ENCODE measurements around the gene DTNBP1.

Gene DTNBP1

DNA sequence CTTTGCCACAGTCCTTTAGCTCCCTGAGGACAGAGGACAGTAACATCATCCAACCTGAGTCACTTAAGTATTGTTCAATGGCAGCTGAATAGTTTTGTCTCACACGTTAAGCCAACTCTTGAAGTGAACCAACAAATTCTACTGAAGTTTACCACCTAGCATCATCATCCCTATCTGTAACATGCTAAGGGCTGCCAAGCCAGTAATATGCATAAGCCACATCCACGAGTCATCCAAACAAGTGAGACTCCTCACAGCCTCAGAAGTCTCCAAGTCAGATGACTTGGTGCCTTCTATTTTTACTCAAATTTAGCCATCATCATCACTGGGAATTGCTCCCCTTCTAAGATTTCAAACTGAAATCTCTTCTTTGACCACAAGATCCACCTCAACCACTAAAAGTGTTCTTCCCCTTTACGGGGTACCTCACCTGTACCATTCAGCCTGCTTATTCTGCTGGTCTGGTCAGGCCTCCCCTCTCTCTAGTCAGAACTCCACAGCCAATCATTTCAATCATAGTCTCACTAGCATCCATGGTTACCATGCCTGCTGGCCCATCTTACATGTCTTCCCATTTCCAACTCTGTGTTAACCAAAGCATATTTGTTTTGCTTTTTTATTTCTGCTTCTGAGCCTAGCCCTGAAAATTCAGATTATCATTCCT, 73.7 kb downstream of the DTNBP1 start:
- peak; percentile 36 for DNase-seq

- no peak for DNase-seq
These were observed 76.3 kb downstream of the DTNBP1 start for GRCh38 chr6:15586503-15586902.

DNA sequence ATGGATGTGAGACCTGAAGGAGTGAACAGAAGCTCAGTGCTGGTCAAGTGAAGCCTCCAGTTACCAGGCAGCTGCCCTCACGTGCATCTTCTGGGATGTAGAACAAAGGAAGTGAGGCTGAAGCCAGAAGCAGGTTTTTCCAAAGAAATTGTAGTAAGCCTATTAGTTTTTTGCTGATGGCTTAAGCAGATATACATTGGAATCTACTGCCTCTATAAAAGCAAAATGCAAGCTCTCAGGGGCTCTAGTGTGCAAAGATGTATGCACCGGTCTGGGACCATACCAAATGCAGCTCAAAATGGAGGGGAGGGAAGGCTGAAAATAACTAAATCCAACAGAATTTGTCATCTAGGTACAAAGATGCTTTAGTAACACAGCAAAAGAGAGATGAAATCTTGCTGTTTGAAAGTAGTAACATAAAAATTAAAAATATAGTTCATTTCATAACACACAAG, 77.0 kb downstream of the DTNBP1 start:
- DNase-seq: no peak

DNA sequence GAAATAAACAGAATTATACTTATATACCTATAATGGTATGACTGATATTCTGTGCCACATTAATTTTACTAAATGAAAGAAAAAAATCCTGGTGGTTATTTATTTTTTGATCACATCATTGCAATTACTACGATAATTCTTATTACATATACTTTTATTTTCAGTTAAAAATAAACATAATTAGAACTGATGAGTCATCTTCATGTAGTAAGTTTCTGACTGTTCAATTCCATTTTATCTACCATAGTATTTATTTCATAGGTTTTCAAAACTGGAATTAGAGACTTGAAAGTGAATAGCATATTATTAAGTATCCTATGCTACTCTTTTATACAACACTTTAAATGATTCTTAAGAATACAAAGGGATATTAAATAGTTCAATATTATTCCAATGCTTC, 80.3 kb downstream of the DTNBP1 start:
- DNase-seq: no peak

GRCh38 chr6:15581751-15582150, 81.1 kb downstream of the DTNBP1 start:
- DNase-seq: no peak

DNA sequence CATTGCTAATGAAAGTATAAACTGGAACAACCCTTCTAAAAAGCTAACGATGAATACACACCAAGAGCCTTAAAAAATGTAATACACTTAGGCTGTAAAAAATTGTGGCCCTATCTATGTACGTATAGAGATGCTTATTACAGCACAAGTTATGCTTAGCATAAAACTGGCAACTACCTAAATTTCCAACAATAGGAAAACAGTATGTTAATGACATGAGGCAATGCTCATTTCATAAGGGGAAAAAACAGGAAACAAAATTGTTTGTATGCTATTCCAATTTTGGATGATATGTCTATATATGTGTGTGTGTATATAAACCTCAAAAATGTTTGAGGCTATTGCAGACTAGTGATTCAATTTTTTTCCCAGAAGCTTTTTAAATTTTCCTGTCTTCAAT, 82.5 kb downstream of the DTNBP1 start:
- DNase-seq: no peak

DNA sequence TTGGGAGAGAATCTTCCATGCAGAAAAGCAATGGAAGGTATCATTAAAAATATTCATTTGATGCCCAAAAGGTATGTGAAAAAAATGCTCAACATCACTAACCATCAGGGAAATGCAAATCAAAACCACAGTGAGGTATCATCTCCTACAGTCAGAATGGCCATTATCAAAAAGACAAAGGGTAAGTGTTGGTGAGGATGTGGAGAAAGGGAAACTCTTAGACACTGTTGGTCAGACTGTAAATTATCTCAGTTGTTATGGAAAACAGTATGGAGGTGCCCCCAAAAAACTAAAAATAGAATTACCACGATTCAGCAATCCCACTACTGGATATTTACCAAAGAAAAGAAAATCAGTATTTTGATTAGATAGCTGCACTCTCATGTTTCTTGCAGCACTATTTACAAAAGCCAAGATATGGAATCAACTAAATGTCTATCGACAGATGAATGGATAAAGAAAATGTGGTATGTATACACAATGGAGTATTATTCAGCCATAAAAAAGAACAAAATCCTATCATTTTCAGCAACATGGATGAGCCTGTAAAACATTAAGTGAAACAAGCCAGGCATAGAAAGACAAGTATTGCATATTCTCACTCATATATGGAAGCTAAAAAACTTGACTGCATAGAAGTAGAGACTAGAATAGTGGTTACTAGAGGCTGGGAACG, 84.0 kb downstream of the DTNBP1 start:
- DNase-seq: no peak

DNA sequence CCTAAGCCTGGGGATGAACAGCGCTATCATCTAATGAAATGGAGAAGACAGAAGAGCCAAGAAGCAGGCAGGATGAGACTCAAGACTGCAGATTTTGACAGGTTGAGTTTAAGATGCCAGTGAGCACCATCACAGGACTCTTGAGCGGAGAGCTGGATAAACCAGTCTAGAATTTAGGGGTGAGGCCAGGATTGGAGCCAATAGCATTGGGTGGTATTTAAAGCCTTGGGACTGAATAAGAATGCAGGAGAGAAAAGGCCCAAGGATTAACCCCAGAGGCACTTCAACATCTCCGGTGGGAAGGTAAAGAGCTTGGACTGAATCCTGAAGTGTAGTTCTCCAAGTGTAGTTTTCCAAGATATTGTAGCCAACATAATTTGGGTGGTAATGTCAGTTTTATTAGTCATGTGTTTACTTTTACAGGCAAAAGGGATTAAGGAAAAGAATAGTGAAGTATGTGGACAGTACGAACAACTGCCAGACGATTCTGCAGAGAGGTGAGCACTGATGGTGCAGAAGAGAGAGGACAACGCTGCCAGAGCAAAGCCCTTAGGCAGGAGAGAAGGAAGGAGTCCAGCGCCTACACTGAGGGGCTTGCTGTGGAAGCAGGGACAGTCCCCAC, 85.2 kb downstream of the DTNBP1 start:
- DNase-seq: no peak

DNA sequence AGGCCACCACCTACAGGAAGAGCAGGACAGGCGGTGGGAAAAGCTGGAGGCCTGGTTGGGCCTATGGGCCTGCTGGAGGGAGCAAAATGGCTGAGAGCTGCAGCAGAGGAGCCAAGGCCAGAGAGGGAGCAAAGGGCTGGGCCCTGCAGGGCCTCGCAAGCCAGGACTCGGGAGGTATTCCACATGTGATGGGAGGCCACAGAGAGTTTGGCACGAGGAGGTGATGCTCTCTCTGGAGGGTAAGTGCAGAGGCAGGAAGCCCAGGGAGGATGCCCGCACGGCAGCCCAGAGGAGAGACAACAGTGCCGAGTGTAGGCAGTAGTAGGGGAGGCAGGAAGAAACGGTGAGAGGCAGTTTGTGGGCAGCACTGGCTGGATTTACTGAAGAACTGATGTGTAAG, 85.7 kb downstream of the DTNBP1 start:
- no peak for DNase-seq

GRCh38 chr6:15575357-15576033, 87.3 kb downstream of the DTNBP1 start:
- DNase-seq: no peak

- DNase-seq: no peak
These were observed 88.3 kb downstream of the DTNBP1 start for GRCh38 chr6:15574486-15574885.

- no peak for DNase-seq
These were observed 88.8 kb downstream of the DTNBP1 start for GRCh38 chr6:15574023-15574422.

DNA sequence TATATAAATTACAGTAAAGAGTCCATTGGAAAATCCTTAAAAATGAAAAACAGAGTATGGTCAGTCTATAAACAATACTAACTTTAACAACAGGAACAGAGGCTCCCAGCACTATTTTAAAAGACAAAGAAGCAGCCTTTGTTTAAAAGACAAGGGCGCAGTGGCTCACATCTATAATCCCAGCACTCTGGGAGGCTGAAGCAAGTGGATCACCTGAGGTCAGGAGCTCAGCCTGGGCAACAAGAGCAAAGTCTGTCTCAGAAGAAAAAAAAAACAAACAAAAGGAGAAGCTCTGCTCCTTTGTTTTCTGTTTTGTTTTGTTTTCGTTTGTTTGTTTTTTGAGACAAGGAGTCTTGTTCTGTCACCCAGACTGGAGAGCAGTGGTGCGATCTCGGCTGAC, 89.4 kb downstream of the DTNBP1 start:
- no peak for DNase-seq

- DNase-seq: no peak
These were observed 90.4 kb downstream of the DTNBP1 start for GRCh38 chr6:15572296-15573016.

DNA sequence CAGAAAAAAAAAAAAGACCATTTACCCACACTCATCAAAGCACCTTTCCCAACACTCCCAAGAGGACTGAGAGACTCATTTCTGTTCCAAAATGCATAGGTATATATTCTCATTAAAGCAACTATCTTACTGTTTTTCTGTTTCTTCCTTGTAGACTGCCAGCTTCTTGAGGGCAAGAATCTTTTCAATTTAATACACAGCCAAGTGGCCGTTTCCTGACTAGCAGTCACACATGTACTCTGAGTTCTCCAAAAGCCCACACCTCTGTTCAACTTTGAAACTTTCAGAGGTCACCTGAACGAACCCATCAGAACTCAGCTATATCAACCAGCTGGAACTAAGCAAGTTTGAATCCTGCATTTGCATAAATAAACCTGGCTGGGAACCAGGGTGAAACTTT, 92.7 kb downstream of the DTNBP1 start:
- DNase-seq: no peak

DNA sequence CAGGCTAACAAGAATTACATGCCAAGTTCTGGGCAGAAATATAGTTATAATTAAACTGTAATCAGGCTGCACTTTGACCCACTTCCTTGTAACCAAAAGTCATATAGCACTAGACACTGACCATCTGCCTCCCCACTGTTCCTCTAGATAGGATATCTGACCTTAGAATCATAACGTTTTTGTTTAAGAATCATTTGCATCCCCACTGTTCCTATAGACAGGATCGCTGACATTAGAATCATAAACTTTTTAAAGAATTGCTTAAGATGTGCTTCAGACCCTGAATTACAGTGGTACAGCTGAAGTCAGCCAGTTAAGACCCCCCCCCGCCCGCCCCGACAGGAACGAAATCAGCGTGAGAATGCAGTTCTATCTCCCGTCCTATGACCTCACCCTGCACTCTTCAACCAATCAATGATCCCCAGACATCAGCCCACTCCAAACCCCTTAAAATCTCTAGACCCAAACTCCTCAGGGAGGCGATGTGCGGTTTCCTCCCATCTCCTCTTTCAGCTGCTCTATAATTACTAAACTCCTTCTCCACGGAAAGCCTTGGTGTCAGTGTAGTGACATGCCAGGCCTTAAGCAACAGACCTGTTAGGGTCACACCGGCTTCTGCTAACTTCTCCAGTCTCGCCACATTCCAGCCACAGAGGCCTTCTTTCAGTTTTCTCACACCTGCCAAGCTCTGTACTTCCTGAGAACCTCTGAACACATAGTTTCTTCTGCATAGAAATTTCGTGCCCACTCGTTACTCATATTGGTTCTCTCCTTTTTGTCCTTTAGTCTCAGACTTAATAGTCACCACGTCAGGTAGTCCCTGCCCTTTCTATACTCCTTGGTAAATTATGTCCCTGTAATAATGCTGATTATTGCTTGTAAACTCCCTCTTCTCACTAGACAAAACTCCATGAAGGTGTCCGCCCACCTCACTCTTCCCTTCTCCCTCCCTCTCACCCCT, 93.5 kb downstream of the DTNBP1 start:
- no peak for DNase-seq

DNA sequence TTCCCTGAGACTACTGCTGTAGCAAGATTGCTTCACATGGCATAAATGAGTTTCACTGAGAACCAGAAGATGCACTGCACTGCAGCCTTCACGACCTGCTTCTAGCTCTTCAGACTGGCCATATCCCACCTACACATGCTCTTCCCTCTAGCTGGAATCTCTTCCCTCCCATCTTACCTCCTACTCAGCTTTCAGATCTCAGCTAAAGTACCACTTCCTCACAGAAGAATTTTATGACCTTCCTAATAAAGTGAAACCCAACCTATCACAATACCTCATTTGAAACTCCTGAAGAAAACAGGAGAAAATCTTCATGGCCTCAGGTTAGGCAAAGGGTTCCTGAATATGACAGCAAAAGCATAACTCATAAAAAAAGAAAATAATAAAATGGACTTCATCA, 99.9 kb downstream of the DTNBP1 start:
- no peak for DNase-seq

DNA sequence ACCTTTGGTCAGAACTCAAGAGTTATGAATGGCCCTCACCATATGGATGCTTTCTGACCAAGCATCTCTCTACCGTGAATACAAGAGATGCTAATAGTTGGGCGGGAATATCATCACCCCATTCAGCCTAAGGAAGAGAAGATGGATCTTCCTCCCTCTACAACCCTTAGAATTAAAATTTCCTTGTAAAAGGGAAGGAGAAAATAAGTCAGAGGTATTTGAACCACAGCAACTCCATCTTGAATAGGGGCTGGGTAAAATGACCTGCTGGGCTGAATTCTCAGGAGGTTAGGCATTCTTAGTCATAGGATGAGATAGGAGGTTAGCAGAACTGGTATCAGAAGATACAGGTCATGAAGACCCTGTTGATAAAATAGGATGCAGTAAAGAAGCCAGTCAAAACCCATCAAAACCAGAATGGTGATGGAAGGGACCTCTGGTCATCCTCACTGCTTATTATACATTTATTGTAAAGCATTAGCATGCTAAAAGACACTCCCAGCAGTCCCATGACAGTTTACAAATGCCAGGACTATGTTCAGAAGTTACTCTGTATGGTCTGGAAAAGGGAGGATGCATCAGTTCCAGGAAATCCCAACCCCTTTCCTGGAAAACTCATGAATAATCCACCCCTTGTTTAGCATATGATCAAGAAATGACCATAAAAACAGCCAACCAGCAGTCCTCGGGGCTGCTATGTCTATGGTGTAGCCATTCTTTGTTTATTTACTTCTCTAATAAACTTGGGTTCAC, 101.2 kb downstream of the DTNBP1 start:
- DNase-seq: no peak

- no peak for DNase-seq
These were observed 102.1 kb downstream of the DTNBP1 start for GRCh38 chr6:15560713-15561112.

DNA sequence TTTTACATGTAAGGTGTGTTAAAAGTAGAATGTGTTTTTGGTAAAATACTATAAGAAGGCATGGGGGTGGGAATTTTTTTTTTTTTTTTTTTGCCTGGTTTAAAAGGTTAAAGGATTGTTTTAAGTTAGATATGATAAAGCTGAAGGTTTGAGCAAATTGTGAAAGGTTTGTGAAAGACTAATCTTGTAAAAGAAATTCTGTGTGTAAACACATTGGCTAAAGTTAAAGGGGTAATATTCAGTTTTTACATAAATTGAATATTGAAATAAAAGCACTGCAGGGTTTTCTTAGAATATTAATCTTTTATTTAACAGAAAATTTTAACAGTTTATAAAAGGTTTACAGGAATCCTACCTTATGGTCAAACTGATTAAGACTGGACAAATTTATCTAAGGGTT, 105.7 kb downstream of the DTNBP1 start:
- DNase-seq: no peak

DNA sequence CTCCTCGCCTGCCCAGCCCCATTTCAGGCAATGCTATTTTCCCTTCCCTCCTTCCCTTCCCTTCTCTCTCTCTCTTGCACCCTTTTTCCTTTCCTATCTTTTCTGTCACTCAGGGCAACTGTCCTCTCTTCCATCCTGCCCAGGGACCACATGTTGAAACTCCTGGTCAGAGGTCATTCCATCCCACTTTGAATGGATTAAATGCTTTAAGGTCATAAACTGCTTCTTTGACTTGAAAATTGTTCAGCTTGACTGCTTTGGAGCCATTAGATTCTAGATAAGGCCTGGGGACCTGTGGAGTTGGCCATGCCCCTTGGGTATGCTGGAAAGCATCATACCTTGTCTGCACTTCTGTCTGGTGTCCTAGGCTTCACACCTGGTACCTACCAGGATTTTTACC, 106.1 kb downstream of the DTNBP1 start:
- DNase-seq: no peak

Measured in stimulated activated CD4-positive, alpha-beta T cell treated with anti-CD3 and anti-CD28 coated beads, Interleukin-4, amount 100 ng/mL, for 24 hours (primary cell).